ENCODE measurements around the gene PHYKPL.
A peak's percentile ranks its signal among the peaks of the same experiment; 100 is the strongest.

PHYKPL gene

GRCh38 chr5:178180141-178180863, 52.3 kb downstream of the PHYKPL start:
- DNase-seq: no peak

GRCh38 chr5:178177569-178177968, 55.0 kb downstream of the PHYKPL start:
- no peak for DNase-seq

GRCh38 chr5:178176791-178177190, 55.8 kb downstream of the PHYKPL start:
- DNase-seq: no peak

- no peak for DNase-seq
Measured at GRCh38 chr5:178174456-178174855, 58.1 kb downstream of the PHYKPL start.

- no peak for DNase-seq
Measured at GRCh38 chr5:178170455-178170854, 62.1 kb downstream of the PHYKPL start.

- DNase-seq: no peak
Measured at GRCh38 chr5:178165581-178165980, 67.0 kb downstream of the PHYKPL start.

- DNase-seq: peak; percentile 91
Measured at GRCh38 chr5:178163772-178164735, 68.5 kb downstream of the PHYKPL start.

GRCh38 chr5:178162481-178162880, 70.1 kb downstream of the PHYKPL start:
- no peak for DNase-seq

- DNase-seq: no peak
Measured at GRCh38 chr5:178160176-178160575, 72.4 kb downstream of the PHYKPL start.
